DOHH2 (cell line): ENCODE measurements around the gene RHEX.

Experiments
- H3F3A ChIP-seq: fragments of 200-600 bp; sonication (generic), shearing (Covaris generic); 2 replicates; pipeline ENCODE4 v1.6.0; 2016; ENCODE audit warnings: antibody characterized with exemption, mild to moderate bottlenecking; ENCODE audit not compliant: control insufficient read depth, insufficient read depth
- H3K27ac ChIP-seq: fragments of 200-600 bp; sonication (generic); 2 replicates; pipeline ENCODE4 v1.5.1; 2014; ENCODE audit warnings: low read depth, mild to moderate bottlenecking, low read length, moderate library complexity
- H3K27me3 ChIP-seq: fragments of 200-600 bp; sonication (generic); 2 replicates; pipeline ENCODE4 v1.6.1; 2014; ENCODE audit warnings: mild to moderate bottlenecking, low read length, mixed read lengths; ENCODE audit not compliant: control insufficient read depth
- H3K36me3 ChIP-seq: fragments of 200-600 bp; sonication (generic); 2 replicates; pipeline ENCODE4 v1.6.1; 2014; ENCODE audit warnings: mild to moderate bottlenecking, low read length, moderate library complexity, mixed read lengths; ENCODE audit not compliant: control insufficient read depth
- H3K4me1 ChIP-seq: fragments of 200-600 bp; sonication (generic); 2 replicates; pipeline ENCODE4 v1.6.1; 2014; ENCODE audit warnings: mild to moderate bottlenecking, low read length, mixed read lengths; ENCODE audit not compliant: control insufficient read depth
- H3K4me2 ChIP-seq: fragments of 200-600 bp; sonication (generic); 2 replicates; pipeline ENCODE4 v1.6.0; 2014; ENCODE audit warnings: mild to moderate bottlenecking, low read length, moderate library complexity
- H3K4me3 ChIP-seq: fragments of 200-600 bp; sonication (generic); 2 replicates; pipeline ENCODE4 v1.5.1; 2014; ENCODE audit warnings: mild to moderate bottlenecking, low read length, mixed read lengths
- H3K79me2 ChIP-seq: fragments of 200-600 bp; sonication (generic); 2 replicates; pipeline ENCODE4 v1.6.1; 2014; ENCODE audit warnings: mild to moderate bottlenecking, low read length, mixed read lengths; ENCODE audit not compliant: control insufficient read depth
- H3K9me2 ChIP-seq: fragments of 200-600 bp; sonication (generic); replicated peaks from 2 replicates; pipeline ENCODE4 v1.6.1; 2014; ENCODE audit warnings: mild to moderate bottlenecking, low read length, mixed read lengths; ENCODE audit not compliant: control insufficient read depth
- H3K9me3 ChIP-seq: fragments of 200-600 bp; sonication (generic); 2 replicates; pipeline ENCODE4 v1.6.1; 2014; ENCODE audit warnings: antibody characterized with exemption, low read length, mixed read lengths; ENCODE audit not compliant: control insufficient read depth, insufficient read depth
- H4K20me1 ChIP-seq: fragments of 200-600 bp; sonication (generic); 2 replicates; pipeline ENCODE4 v1.6.0; 2014; ENCODE audit warnings: low read depth, mild to moderate bottlenecking, antibody characterized with exemption, low read length, moderate library complexity; ENCODE audit not compliant: control insufficient read depth, insufficient read depth
- EZH2phosphoT487 ChIP-seq: fragments of 200-600 bp; sonication (generic); IDR thresholded peaks from 2 replicates; pipeline ENCODE4 v1.6.1; 2017; ENCODE audit warnings: borderline replicate concordance, mild to moderate bottlenecking, antibody characterized with exemption, low read length, moderate library complexity, mixed read lengths
- TF ChIP-seq, protein P1 (sequence below): fragments of 200-600 bp; sonication (generic); IDR thresholded peaks from one replicate; pipeline ENCODE4 v1.5.1; 2014; ENCODE audit warnings: antibody characterized with exemption, mild to moderate bottlenecking, low read depth, low read length; ENCODE audit not compliant: poor library complexity, severe bottlenecking

Gene RHEX

DNA sequence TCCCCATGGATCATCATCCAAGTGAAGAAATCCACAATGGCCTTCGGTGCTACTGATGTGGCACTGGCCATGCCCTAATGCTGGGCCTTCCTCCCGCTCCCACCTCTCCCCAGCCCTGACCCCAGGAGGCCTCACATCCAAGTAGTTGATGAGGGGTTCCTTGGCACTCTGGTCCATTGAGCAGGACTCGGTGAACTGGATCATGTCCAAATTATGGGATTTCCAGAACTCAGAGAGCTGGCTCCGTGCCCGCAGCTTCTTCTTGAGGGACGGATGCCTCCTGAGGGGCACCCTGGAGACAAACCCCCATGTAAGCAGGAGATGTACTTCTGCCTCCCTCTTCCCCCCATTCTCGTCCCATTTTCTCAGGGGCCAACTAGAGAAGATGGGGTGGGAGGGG lies 30.2 kb upstream of the RHEX start:
- Histone ChIP-seq H3K9me3 (no peaks in the 10 kb centered on the region), H3K36me3 (no peaks in the 10 kb centered on the region), H3K79me2 (no peaks in the 10 kb centered on the region), H4K20me1 (no peaks in the 10 kb centered on the region), H3K4me1 (no peaks in the 10 kb centered on the region), H3K4me2 (no peak overlapping the region), H3K9me2 (no peaks in the 10 kb centered on the region), H3F3A (no peaks in the 10 kb centered on the region), H3K27me3 (peaks cover 20% of the 10 kb centered on the region), H3K27ac (no peak overlapping the region), H3K4me3 (no peak overlapping the region)
- TF ChIP-seq, protein P1, sequence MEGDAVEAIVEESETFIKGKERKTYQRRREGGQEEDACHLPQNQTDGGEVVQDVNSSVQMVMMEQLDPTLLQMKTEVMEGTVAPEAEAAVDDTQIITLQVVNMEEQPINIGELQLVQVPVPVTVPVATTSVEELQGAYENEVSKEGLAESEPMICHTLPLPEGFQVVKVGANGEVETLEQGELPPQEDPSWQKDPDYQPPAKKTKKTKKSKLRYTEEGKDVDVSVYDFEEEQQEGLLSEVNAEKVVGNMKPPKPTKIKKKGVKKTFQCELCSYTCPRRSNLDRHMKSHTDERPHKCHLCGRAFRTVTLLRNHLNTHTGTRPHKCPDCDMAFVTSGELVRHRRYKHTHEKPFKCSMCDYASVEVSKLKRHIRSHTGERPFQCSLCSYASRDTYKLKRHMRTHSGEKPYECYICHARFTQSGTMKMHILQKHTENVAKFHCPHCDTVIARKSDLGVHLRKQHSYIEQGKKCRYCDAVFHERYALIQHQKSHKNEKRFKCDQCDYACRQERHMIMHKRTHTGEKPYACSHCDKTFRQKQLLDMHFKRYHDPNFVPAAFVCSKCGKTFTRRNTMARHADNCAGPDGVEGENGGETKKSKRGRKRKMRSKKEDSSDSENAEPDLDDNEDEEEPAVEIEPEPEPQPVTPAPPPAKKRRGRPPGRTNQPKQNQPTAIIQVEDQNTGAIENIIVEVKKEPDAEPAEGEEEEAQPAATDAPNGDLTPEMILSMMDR = no peak
- no peak for TF ChIP-seq EZH2phosphoT487

DNA sequence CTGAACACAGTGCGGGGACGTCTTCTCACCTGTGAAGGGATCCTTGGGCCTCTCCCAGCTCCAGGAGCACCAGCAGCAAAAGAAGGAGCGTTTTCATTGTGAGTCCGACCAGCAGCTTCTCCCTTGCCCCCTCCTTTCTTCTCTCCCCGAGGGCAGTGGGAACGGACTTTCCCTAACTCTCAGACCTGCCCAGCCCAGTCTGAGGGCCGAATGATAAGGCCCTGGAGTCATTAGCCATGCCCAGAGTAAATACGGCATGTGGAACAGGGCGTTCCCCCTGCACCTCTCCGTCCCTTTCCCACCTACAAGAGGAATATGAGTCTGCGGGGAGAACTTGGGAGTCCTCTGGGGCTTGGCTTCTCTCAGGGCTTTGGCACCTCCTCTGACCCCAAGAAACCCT lies 29.3 kb upstream of the RHEX start, which contains the start of gene CTSE:
CTSE (minus strand) TSS at position 201 of the 400 bp plus-strand sequence; CDS start at position 97, 104 bp downstream.
- Histone ChIP-seq H3K27me3 (peaks cover 19% of the 10 kb centered on the region), H3K79me2 (no peaks in the 10 kb centered on the region), H4K20me1 (no peaks in the 10 kb centered on the region), H3K27ac (no peak within 1 kb of the TSS), H3K4me2 (no peak within 1 kb of the TSS), H3K4me1 (no peaks in the 10 kb centered on the region), H3K4me3 (no peak within 1 kb of the TSS), H3K9me2 (no peaks in the 10 kb centered on the region), H3K9me3 (no peaks in the 10 kb centered on the region), H3K36me3 (no peaks in the 10 kb centered on the region), H3F3A (no peaks in the 10 kb centered on the region)
- TF ChIP-seq, protein P1 = no peak
- no peak for TF ChIP-seq EZH2phosphoT487

DNA sequence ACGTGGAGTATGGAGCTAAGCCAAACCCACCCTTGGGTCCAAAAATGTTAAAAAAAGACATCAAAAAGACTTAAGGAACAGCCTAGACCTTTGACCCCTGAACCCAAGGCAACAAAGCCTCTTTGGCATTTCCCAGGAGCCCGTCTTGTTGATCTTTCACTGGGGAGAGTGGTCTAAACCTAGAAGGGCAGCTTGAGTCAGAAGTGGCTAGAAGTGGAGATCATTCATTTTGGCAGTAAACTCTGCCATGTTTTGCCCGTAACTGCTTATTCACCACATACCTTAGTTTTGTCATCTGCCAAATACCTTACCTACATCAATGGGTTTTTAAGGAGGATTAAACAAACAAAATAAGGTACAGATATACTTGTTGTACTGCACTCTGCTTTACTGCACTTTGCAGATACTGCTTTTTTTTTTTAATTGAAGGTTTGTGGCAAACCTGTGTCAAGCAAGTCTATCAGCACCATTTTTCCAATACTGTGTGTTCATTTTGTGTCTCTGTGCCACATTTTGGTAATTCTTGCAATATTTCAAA lies 27.6 kb upstream of the RHEX start:
- H3K4me2 ChIP-seq = no peak overlapping the region
- no peak overlapping the region for H3K27ac ChIP-seq
- no peaks in the 10 kb centered on the region for H4K20me1 ChIP-seq
- H3K9me2 ChIP-seq = no peaks in the 10 kb centered on the region
- no peaks in the 10 kb centered on the region for H3K79me2 ChIP-seq
- H3K36me3 ChIP-seq = no peaks in the 10 kb centered on the region
- H3F3A ChIP-seq = no peaks in the 10 kb centered on the region
- H3K9me3 ChIP-seq = no peaks in the 10 kb centered on the region
- no peak overlapping the region for H3K4me3 ChIP-seq
- TF ChIP-seq, protein P1 = no peak
- no peak for TF ChIP-seq EZH2phosphoT487
- H3K27me3 ChIP-seq = peaks cover 21% of the 10 kb centered on the region
- peaks cover under 1% of the 10 kb centered on the region; the same call in 1 of the 2 replicates for H3K4me1 ChIP-seq
